Activated CD4-positive, alpha-beta T cell treated with anti-CD3 and anti-CD28 coated beads, Interleukin-2, amount 10 ng/mL, durations not matched to agents 24 days and 14 days (primary cell): ENCODE results near the gene RANBP10. TPM values are rescaled to one million over a fixed set of nuclear protein-coding genes. Genes with fewer than 3 reads are reported as not detected.

Source experiments
- DNase-seq: peaks from one replicate; pipeline ENCODE4 v3.0.0; 2022
- H3K27ac Mint-ChIP-seq: one replicate; pipeline ENCODE4 v1.8.0; 2022; ENCODE audit warnings: mild to moderate bottlenecking, mixed read lengths
- H3K27me3 Mint-ChIP-seq: one replicate; pipeline ENCODE4 v1.8.0; 2022; ENCODE audit warnings: mixed read lengths
- H3K36me3 Mint-ChIP-seq: one replicate; pipeline ENCODE4 v1.8.0; 2022; ENCODE audit warnings: low read depth, mild to moderate bottlenecking, mixed read lengths
- H3K4me1 Mint-ChIP-seq: one replicate; pipeline ENCODE4 v1.8.0; 2021; ENCODE audit warnings: mixed read lengths
- H3K4me3 Mint-ChIP-seq: one replicate; pipeline ENCODE4 v1.8.0; 2022; ENCODE audit warnings: mild to moderate bottlenecking, moderate library complexity, mixed read lengths
- H3K9me3 Mint-ChIP-seq: one replicate; pipeline ENCODE4 v1.8.0; 2021; ENCODE audit warnings: mixed read lengths
- intact Hi-C: fragments of 100-400 bp; cut with micrococcal nuclease; formaldehyde crosslinking; loops from one replicate; pipeline ENCODE4 v1.15.1; 2023
- total RNA-seq: library from RNA; stranded (reverse); gene quantifications from 2 replicates; pipeline ENCODE4 v1.2.3, GENCODE V29; 2022

Gene RANBP10
- total RNA-seq, 1 donor from 2014 or later = 18.6 TPM

GRCh38 chr16:67675579-67675935, 130.8 kb downstream of the RANBP10 start:
- no peaks in the 10 kb centered on the region for H3K9me3 Mint-ChIP-seq
- no peak for DNase-seq
- H3K36me3 Mint-ChIP-seq = no peaks in the 10 kb centered on the region
- intact Hi-C loops = no loop called here
- no peak overlapping the region for H3K27ac Mint-ChIP-seq
- no peak overlapping the region for H3K4me3 Mint-ChIP-seq
- H3K27me3 Mint-ChIP-seq = no peaks in the 10 kb centered on the region
- peaks cover 4% of the 10 kb centered on the region for H3K4me1 Mint-ChIP-seq

GRCh38 chr16:67674851-67675578, 131.3 kb downstream of the RANBP10 start:
- no peak overlapping the region for H3K27ac Mint-ChIP-seq
- no peak overlapping the region for H3K4me3 Mint-ChIP-seq
- no peak for DNase-seq
- H3K36me3 Mint-ChIP-seq = no peaks in the 10 kb centered on the region
- H3K4me1 Mint-ChIP-seq = peaks cover 4% of the 10 kb centered on the region
- H3K27me3 Mint-ChIP-seq = no peaks in the 10 kb centered on the region
- intact Hi-C loops = no loop called here
- no peaks in the 10 kb centered on the region for H3K9me3 Mint-ChIP-seq

- Mint-ChIP-seq H3K36me3 (no peaks in the 10 kb centered on the region), H3K4me1 (peaks cover 6% of the 10 kb centered on the region), H3K4me3 (no peak overlapping the region), H3K27me3 (no peaks in the 10 kb centered on the region), H3K27ac (no peak overlapping the region), H3K9me3 (no peaks in the 10 kb centered on the region)
- intact Hi-C loops = no loop called here
- DNase-seq = no peak
These were observed 132.4 kb downstream of the RANBP10 start for GRCh38 chr16:67673712-67674580.

Other genes starting within 250 kb of the RANBP10 start
- gene CTCF, start 244.0 kb downstream of the RANBP10 start, total RNA-seq = 60.2 and 62.5 TPM in 2 replicates
- 219 and 229 TPM in 2 replicates for gene CARMIL2, start 161.4 kb downstream of the RANBP10 start, total RNA-seq
- gene ACD, start 146.3 kb downstream of the RANBP10 start, total RNA-seq = 54.0 and 55.1 TPM in 2 replicates
- gene PARD6A, start 145.6 kb downstream of the RANBP10 start, total RNA-seq = 13.5 and 14.0 TPM in 2 replicates
- 12.7 and 13.8 TPM in 2 replicates for gene ENKD1, start 139.8 kb downstream of the RANBP10 start, total RNA-seq
- 0.68 and 1.5 TPM in 2 replicates for gene C16orf86, start 139.7 kb downstream of the RANBP10 start, total RNA-seq
- 16.2 and 18.3 TPM in 2 replicates for gene GFOD2, start 87.2 kb downstream of the RANBP10 start, total RNA-seq
- gene TSNAXIP1, start 329 bp upstream of the RANBP10 start, total RNA-seq = 0.65 and 0.80 TPM in 2 replicates
- gene THAP11, start 35.8 kb upstream of the RANBP10 start, total RNA-seq = 46.4 and 48.7 TPM in 2 replicates
- 184 and 188 TPM in 2 replicates for gene NUTF2, start 40.4 kb upstream of the RANBP10 start, total RNA-seq
- gene CENPT, start 41.1 kb upstream of the RANBP10 start, total RNA-seq = 37.0 and 44.5 TPM in 2 replicates
- 112 and 122 TPM in 2 replicates for gene EDC4, start 66.5 kb upstream of the RANBP10 start, total RNA-seq
- gene NRN1L, start 78.3 kb upstream of the RANBP10 start, total RNA-seq = 0.63 TPM in 1 of 2 replicates, not detected in the other
- gene PSKH1, start 86.7 kb upstream of the RANBP10 start, total RNA-seq = 14.4 and 16.3 TPM in 2 replicates
- 6.0 and 6.5 TPM in 2 replicates for gene CTRL, start 125.3 kb upstream of the RANBP10 start, total RNA-seq
- 211 and 214 TPM in 2 replicates for gene PSMB10, start 130.3 kb upstream of the RANBP10 start, total RNA-seq
- 16.5 and 18.2 TPM in 2 replicates for gene LCAT, start 137.6 kb upstream of the RANBP10 start, total RNA-seq
- 40.6 and 44.7 TPM in 2 replicates for gene SLC12A4, start 162.1 kb upstream of the RANBP10 start, total RNA-seq
- not detected in 2 replicates for gene DPEP3, start 173.9 kb upstream of the RANBP10 start, total RNA-seq
- 1.7 and 2.3 TPM in 2 replicates for gene DPEP2, start 192.9 kb upstream of the RANBP10 start, total RNA-seq
- gene DPEP2NB, start 209.4 kb upstream of the RANBP10 start, total RNA-seq = not detected in 2 replicates
- 23.9 and 26.1 TPM in 2 replicates for gene DDX28, start 216.7 kb upstream of the RANBP10 start, total RNA-seq
- 35.3 and 42.6 TPM in 2 replicates for gene DUS2, start 216.7 kb upstream of the RANBP10 start, total RNA-seq